ENCODE data around the gene HOXC9.

DNA sequence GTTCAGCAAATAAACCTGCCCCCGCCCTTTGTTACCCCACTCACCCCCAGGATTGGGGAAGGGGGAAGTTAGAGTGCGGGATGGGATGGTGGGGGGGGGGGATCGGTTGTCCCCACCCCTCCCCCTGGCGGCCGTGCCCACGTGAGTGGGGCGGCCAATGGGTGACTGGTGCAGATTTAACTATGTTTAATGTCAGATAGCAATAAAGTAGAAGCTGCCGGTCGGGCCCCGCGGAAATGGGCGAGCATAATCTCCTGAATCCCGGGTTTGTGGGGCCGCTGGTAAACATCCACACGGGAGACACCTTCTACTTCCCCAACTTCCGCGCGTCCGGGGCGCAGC, 45.3 kb upstream of the HOXC9 start, which contains the start of gene HOXC12:
- TF ChIP-seq, protein P1, sequence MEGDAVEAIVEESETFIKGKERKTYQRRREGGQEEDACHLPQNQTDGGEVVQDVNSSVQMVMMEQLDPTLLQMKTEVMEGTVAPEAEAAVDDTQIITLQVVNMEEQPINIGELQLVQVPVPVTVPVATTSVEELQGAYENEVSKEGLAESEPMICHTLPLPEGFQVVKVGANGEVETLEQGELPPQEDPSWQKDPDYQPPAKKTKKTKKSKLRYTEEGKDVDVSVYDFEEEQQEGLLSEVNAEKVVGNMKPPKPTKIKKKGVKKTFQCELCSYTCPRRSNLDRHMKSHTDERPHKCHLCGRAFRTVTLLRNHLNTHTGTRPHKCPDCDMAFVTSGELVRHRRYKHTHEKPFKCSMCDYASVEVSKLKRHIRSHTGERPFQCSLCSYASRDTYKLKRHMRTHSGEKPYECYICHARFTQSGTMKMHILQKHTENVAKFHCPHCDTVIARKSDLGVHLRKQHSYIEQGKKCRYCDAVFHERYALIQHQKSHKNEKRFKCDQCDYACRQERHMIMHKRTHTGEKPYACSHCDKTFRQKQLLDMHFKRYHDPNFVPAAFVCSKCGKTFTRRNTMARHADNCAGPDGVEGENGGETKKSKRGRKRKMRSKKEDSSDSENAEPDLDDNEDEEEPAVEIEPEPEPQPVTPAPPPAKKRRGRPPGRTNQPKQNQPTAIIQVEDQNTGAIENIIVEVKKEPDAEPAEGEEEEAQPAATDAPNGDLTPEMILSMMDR (IDR thresholded peaks at IDR 0.05): no peak
- no peak for TF ChIP-seq POLR2A (IDR thresholded peaks at IDR 0.05)
- no peak for TF ChIP-seq EP300 (IDR thresholded peaks at IDR 0.05)

Measured in upper lobe of left lung (tissue), 4 donors.